Measurements from ENCODE around the gene ATP5F1D. TPM values are rescaled to one million over a fixed set of nuclear protein-coding genes. Genes with fewer than 3 reads are reported as not detected.
A peak's percentile ranks its signal among the peaks of the same experiment; 100 is the strongest.

The ATP5F1D gene
- total and polyA plus RNA-seq, 2 of the 13 experiments (the other 11 are each of a cell fraction or from before 2014, with no cell fraction given): 39.4 to 78.7 TPM

GRCh38 chr19:1245494-1246264 lies 4.1 kb downstream of the ATP5F1D start (continued):
- TF ChIP-seq, protein P1, sequence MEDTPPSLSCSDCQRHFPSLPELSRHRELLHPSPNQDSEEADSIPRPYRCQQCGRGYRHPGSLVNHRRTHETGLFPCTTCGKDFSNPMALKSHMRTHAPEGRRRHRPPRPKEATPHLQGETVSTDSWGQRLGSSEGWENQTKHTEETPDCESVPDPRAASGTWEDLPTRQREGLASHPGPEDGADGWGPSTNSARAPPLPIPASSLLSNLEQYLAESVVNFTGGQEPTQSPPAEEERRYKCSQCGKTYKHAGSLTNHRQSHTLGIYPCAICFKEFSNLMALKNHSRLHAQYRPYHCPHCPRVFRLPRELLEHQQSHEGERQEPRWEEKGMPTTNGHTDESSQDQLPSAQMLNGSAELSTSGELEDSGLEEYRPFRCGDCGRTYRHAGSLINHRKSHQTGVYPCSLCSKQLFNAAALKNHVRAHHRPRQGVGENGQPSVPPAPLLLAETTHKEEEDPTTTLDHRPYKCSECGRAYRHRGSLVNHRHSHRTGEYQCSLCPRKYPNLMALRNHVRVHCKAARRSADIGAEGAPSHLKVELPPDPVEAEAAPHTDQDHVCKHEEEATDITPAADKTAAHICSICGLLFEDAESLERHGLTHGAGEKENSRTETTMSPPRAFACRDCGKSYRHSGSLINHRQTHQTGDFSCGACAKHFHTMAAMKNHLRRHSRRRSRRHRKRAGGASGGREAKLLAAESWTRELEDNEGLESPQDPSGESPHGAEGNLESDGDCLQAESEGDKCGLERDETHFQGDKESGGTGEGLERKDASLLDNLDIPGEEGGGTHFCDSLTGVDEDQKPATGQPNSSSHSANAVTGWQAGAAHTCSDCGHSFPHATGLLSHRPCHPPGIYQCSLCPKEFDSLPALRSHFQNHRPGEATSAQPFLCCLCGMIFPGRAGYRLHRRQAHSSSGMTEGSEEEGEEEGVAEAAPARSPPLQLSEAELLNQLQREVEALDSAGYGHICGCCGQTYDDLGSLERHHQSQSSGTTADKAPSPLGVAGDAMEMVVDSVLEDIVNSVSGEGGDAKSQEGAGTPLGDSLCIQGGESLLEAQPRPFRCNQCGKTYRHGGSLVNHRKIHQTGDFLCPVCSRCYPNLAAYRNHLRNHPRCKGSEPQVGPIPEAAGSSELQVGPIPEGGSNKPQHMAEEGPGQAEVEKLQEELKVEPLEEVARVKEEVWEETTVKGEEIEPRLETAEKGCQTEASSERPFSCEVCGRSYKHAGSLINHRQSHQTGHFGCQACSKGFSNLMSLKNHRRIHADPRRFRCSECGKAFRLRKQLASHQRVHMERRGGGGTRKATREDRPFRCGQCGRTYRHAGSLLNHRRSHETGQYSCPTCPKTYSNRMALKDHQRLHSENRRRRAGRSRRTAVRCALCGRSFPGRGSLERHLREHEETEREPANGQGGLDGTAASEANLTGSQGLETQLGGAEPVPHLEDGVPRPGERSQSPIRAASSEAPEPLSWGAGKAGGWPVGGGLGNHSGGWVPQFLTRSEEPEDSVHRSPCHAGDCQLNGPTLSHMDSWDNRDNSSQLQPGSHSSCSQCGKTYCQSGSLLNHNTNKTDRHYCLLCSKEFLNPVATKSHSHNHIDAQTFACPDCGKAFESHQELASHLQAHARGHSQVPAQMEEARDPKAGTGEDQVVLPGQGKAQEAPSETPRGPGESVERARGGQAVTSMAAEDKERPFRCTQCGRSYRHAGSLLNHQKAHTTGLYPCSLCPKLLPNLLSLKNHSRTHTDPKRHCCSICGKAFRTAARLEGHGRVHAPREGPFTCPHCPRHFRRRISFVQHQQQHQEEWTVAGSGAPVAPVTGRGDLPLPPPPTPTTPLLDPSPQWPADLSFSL (CRISPR knock-in tag; IDR thresholded peaks at IDR 0.05): no peak
- TF ChIP-seq, protein P2, sequence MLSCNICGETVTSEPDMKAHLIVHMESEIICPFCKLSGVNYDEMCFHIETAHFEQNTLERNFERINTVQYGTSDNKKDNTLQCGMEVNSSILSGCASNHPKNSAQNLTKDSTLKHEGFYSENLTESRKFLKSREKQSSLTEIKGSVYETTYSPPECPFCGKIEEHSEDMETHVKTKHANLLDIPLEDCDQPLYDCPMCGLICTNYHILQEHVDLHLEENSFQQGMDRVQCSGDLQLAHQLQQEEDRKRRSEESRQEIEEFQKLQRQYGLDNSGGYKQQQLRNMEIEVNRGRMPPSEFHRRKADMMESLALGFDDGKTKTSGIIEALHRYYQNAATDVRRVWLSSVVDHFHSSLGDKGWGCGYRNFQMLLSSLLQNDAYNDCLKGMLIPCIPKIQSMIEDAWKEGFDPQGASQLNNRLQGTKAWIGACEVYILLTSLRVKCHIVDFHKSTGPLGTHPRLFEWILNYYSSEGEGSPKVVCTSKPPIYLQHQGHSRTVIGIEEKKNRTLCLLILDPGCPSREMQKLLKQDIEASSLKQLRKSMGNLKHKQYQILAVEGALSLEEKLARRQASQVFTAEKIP (CRISPR knock-in tag; IDR thresholded peaks at IDR 0.05; ENCODE audit: borderline replicate concordance): no peak
- TF ChIP-seq ZNF496 (CRISPR knock-in tag; IDR thresholded peaks at IDR 0.05; ENCODE audit: insufficient replicate concordance) (no peak), ATF6 (CRISPR knock-in tag; conservative IDR thresholded peaks at IDR 0.05) (no peak), EP300 (IDR thresholded peaks at IDR 0.05; ENCODE audit: low read depth in 2 of 2, low read length in 2 of 2) (peak in 1 of 2 experiments; percentile 6; a peak in 1 of 4 replicates), EP300 (CRISPR knock-in tag; IDR thresholded peaks at IDR 0.05; ENCODE audit: borderline replicate concordance) (no peak), AKAP8 (CRISPR knock-in tag; IDR thresholded peaks at IDR 0.05) (peak; percentile 33), HNF4G (IDR thresholded peaks at IDR 0.05; ENCODE audit: borderline replicate concordance, low read depth, low read length) (peak; percentile 54; the same call in 1 of the 2 replicates), HNF4G (CRISPR knock-in tag; IDR thresholded peaks at IDR 0.05; ENCODE audit: borderline replicate concordance, low read depth) (0 out of 2 replicates have a peak, but pooled peaks have one; percentile 6), ZNF75D (CRISPR knock-in tag; IDR thresholded peaks at IDR 0.05; ENCODE audit: borderline replicate concordance) (no peak), ZNF383 (CRISPR knock-in tag; IDR thresholded peaks at IDR 0.05; ENCODE audit: borderline replicate concordance) (no peak)
- TF ChIP-seq, protein P3, sequence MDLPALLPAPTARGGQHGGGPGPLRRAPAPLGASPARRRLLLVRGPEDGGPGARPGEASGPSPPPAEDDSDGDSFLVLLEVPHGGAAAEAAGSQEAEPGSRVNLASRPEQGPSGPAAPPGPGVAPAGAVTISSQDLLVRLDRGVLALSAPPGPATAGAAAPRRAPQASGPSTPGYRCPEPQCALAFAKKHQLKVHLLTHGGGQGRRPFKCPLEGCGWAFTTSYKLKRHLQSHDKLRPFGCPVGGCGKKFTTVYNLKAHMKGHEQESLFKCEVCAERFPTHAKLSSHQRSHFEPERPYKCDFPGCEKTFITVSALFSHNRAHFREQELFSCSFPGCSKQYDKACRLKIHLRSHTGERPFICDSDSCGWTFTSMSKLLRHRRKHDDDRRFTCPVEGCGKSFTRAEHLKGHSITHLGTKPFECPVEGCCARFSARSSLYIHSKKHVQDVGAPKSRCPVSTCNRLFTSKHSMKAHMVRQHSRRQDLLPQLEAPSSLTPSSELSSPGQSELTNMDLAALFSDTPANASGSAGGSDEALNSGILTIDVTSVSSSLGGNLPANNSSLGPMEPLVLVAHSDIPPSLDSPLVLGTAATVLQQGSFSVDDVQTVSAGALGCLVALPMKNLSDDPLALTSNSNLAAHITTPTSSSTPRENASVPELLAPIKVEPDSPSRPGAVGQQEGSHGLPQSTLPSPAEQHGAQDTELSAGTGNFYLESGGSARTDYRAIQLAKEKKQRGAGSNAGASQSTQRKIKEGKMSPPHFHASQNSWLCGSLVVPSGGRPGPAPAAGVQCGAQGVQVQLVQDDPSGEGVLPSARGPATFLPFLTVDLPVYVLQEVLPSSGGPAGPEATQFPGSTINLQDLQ (CRISPR knock-in tag; IDR thresholded peaks at IDR 0.05): no peak

Measured in HepG2 (cell line).